H1 (cell line): Measurements from ENCODE around the gene GNB1L. TPM values are rescaled to one million over a fixed set of nuclear protein-coding genes. Genes with fewer than 3 reads are reported as not detected.

Experiments
- BACH1 ChIP-seq: IDR thresholded peaks from 2 replicates; pipeline ENCODE4 v1.6.1; 2012; ENCODE audit warnings: low read length, improper control_type of control experiment
- CBX8 ChIP-seq: fragments of 300-800, 300-1000 bp; sonication (generic); IDR thresholded peaks from 2 replicates; pipeline ENCODE4 v1.7.1; 2016; ENCODE audit warnings: low read depth, low read length, borderline replicate concordance
- CTBP2 ChIP-seq: IDR thresholded peaks from 2 replicates; pipeline ENCODE4 v1.7.0; 2011; ENCODE audit warnings: borderline replicate concordance, mild to moderate bottlenecking, moderate library complexity, mixed read lengths, low read length; ENCODE audit not compliant: insufficient read depth, insufficient read length
- FOSL1 ChIP-seq: IDR thresholded peaks from 2 replicates; pipeline ENCODE4 v1.6.1; 2011; ENCODE audit warnings: mild to moderate bottlenecking, low read depth, low read length, moderate library complexity; ENCODE audit not compliant: insufficient read depth
- GABPA ChIP-seq: IDR thresholded peaks from 2 replicates; pipeline ENCODE4 v1.6.1; 2011; ENCODE audit warnings: mild to moderate bottlenecking, low read length, moderate library complexity, borderline replicate concordance; ENCODE audit not compliant: insufficient read depth
- GTF2F1 ChIP-seq: IDR thresholded peaks from 2 replicates; pipeline ENCODE4 v1.6.1; 2012; ENCODE audit warnings: low read depth, low read length, improper control_type of control experiment, borderline replicate concordance
- HDAC2 ChIP-seq, 2 experiments: fragments of 300-600 bp in 1 of 2; sonication (generic) in 1 of 2; IDR thresholded peaks; 2 replicates each; pipeline ENCODE4 v1.6.1; 2011 to 2012; ENCODE audit warnings: low read depth in 2 of 2, low read length in 2 of 2, mild to moderate bottlenecking in 2 of 2, moderate library complexity in 2 of 2, borderline replicate concordance in 1 of 2, inconsistent platforms in 1 of 2
- JUN ChIP-seq: IDR thresholded peaks from 2 replicates; pipeline ENCODE4 v1.6.1; 2011; ENCODE audit warnings: low read depth, mild to moderate bottlenecking, improper control_type of control experiment, low read length
- MAFK ChIP-seq: IDR thresholded peaks from 2 replicates; pipeline ENCODE4 v1.6.1; 2012; ENCODE audit warnings: low read depth, mild to moderate bottlenecking, improper control_type of control experiment, low read length
- RAD21 ChIP-seq, 2 experiments: IDR thresholded peaks in 1 of 2; conservative IDR thresholded peaks in 1 of 2; 2 replicates each; pipeline ENCODE4 v1.6.1; 2011; ENCODE audit warnings: low read depth in 2 of 2, low read length in 2 of 2, improper control_type of control experiment in 1 of 2, inconsistent platforms in 1 of 2, mild to moderate bottlenecking in 1 of 2, moderate library complexity in 1 of 2
- RFX5 ChIP-seq: IDR thresholded peaks from 2 replicates; pipeline ENCODE4 v1.6.1; 2011; ENCODE audit warnings: low read depth, low read length, improper control_type of control experiment, borderline replicate concordance
- SIN3A ChIP-seq, 2 experiments: IDR thresholded peaks in 1 of 2; conservative IDR thresholded peaks in 1 of 2; 2 replicates each; pipeline ENCODE4 v1.6.1; 2011 to 2012; ENCODE audit warnings: low read length in 2 of 2, improper control_type of control experiment in 1 of 2, low read depth in 1 of 2, mild to moderate bottlenecking in 1 of 2
- SP1 ChIP-seq: IDR thresholded peaks from 2 replicates; pipeline ENCODE4 v1.6.1; 2011; ENCODE audit warnings: low read depth, low read length
- SP2 ChIP-seq: IDR thresholded peaks from 2 replicates; pipeline ENCODE4 v1.6.1; 2012; ENCODE audit warnings: mild to moderate bottlenecking, low read length, inconsistent platforms
- SRF ChIP-seq: IDR thresholded peaks from 2 replicates; pipeline ENCODE4 v1.6.1; 2011; ENCODE audit warnings: mild to moderate bottlenecking, low read depth, low read length, moderate library complexity
- polyA plus RNA-seq, 7 experiments: library from polyadenylated mRNA; depleted of rRNA in 3 of 7; stranded (reverse) in 5 of 7; unstranded in 2 of 7; fragments of >200 nt in 5 of 7; fragments of 200-250 nt in 2 of 7; gene quantifications; 1 replicate in 5 of 7; 2 replicates in 1 of 7; 4 replicates in 1 of 7; pipeline versions ENCODE4 v1.2.1 to v1.2.3, GENCODE V29; 2011 to 2013; ENCODE audit warnings: missing spikeins in 2 of 7, mixed read lengths in 2 of 7
- total RNA-seq: library from RNA; stranded (reverse); fragmentation: NEBNext Ultra II Directional; extraction: Animal tissue kit (Norgen Biotek cat#: 25700); gene quantifications from 2 replicates; pipeline ENCODE4 v1.2.1, GENCODE V29; 2021
- TF ChIP-seq, protein P1 (sequence below): IDR thresholded peaks from 2 replicates; pipeline ENCODE4 v1.6.1; 2012; ENCODE audit warnings: inconsistent platforms
- TF ChIP-seq, protein P2 (sequence below): IDR thresholded peaks from 2 replicates; pipeline ENCODE4 v1.6.1; 2012; ENCODE audit warnings: low read length, inconsistent platforms
- TF ChIP-seq, protein P3 (sequence below): IDR thresholded peaks from 2 replicates; pipeline ENCODE4 v1.6.1; 2011; ENCODE audit warnings: low read depth, mild to moderate bottlenecking, low read length; ENCODE audit not compliant: insufficient read depth
- TF ChIP-seq, protein P4 (sequence below): IDR thresholded peaks from 2 replicates; pipeline ENCODE4 v1.6.1; 2011; ENCODE audit warnings: low read length, improper control_type of control experiment

The GNB1L gene
- total and polyA plus RNA-seq, 2 of the 8 experiments (the other 6 are each of a cell fraction or from before 2014, with no cell fraction given): 14.0 to 15.6 TPM

DNA sequence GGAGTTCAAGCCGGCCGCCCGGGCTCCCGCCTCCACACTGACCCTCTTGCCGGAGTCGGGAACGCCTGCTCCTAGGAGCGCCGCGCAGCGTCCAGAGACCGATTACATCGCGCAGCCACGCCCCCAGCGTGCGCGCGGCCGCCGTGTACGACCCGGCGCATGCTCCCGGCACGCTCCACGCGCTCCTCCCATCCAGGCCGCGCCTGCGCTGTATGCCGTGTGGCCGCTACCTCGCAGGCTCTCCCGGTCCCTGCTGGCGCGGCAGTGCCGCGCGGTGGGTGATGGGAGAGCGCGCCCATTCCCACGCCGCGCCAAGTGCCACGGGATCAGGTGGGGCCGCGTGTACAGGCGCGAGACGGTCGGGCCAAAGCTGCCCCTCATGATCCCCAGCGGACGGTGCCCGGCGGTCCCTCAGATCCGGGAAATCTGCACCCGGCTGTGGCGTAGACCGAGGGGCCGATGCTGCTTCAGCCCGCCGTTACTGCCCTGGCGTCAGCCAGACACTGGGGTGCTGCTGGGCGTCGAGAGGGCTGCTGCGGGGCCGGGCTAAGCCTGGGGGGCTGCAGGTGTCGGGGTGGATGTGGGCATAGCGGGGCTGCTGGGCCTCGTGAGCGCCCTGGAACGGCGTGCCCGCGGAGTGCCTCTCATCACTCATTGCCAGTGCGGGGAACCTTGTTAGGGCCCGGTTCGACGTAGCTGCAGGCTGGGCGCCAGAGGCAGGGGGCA, at the start of gene GNB1L, which contains the start of gene RTL10 (continued):
- TF ChIP-seq, protein P1, sequence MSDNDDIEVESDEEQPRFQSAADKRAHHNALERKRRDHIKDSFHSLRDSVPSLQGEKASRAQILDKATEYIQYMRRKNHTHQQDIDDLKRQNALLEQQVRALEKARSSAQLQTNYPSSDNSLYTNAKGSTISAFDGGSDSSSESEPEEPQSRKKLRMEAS: peak; percentile 93
- TF ChIP-seq JUN (no peak), SP1 (0 out of 2 replicates have a peak, but pooled peaks have one; percentile 34), SP2 (no peak), GTF2F1 (no peak; the same call in 1 of the 2 replicates), MAFK (no peak), FOSL1 (no peak), RFX5 (no peak), SRF (no peak), CTBP2 (no peak), GABPA (no peak), HDAC2 (IDR thresholded peaks at IDR 0.05; ENCODE audit: borderline replicate concordance in 1 of 2, low read depth in 2 of 2, low read length in 2 of 2) (no peak), BACH1 (peak; percentile 44; the same call in 1 of the 2 replicates), SIN3A (conservative IDR thresholded peaks at IDR 0.05 in 1 of 2, IDR thresholded peaks at IDR 0.05 in 1 of 2; ENCODE audit: low read depth in 1 of 2, low read length in 2 of 2) (peak in 1 of 2 experiments; percentile 55; a peak in 1 of 4 replicates), RAD21 (IDR thresholded peaks at IDR 0.05 in 1 of 2, conservative IDR thresholded peaks at IDR 0.05 in 1 of 2; ENCODE audit: low read depth in 2 of 2, low read length in 2 of 2) (peak; percentile 20 to 26; a peak in 2 of 4 replicates), CBX8 (no peak)
- TF ChIP-seq, protein P2, sequence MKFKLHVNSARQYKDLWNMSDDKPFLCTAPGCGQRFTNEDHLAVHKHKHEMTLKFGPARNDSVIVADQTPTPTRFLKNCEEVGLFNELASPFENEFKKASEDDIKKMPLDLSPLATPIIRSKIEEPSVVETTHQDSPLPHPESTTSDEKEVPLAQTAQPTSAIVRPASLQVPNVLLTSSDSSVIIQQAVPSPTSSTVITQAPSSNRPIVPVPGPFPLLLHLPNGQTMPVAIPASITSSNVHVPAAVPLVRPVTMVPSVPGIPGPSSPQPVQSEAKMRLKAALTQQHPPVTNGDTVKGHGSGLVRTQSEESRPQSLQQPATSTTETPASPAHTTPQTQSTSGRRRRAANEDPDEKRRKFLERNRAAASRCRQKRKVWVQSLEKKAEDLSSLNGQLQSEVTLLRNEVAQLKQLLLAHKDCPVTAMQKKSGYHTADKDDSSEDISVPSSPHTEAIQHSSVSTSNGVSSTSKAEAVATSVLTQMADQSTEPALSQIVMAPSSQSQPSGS: no peak
- TF ChIP-seq, protein P3, sequence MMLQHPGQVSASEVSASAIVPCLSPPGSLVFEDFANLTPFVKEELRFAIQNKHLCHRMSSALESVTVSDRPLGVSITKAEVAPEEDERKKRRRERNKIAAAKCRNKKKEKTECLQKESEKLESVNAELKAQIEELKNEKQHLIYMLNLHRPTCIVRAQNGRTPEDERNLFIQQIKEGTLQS: no peak
- TF ChIP-seq, protein P4, sequence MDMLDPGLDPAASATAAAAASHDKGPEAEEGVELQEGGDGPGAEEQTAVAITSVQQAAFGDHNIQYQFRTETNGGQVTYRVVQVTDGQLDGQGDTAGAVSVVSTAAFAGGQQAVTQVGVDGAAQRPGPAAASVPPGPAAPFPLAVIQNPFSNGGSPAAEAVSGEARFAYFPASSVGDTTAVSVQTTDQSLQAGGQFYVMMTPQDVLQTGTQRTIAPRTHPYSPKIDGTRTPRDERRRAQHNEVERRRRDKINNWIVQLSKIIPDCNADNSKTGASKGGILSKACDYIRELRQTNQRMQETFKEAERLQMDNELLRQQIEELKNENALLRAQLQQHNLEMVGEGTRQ: no peak; the same call in 1 of the 2 replicates
